ENCODE data around the gene BMP7. TPM values are rescaled to one million over a fixed set of nuclear protein-coding genes. Genes with fewer than 3 reads are reported as not detected.

The BMP7 gene
- total RNA-seq, 4 donors from 2014 or later = 34.0 to 113 (median 80.2) TPM

DNA sequence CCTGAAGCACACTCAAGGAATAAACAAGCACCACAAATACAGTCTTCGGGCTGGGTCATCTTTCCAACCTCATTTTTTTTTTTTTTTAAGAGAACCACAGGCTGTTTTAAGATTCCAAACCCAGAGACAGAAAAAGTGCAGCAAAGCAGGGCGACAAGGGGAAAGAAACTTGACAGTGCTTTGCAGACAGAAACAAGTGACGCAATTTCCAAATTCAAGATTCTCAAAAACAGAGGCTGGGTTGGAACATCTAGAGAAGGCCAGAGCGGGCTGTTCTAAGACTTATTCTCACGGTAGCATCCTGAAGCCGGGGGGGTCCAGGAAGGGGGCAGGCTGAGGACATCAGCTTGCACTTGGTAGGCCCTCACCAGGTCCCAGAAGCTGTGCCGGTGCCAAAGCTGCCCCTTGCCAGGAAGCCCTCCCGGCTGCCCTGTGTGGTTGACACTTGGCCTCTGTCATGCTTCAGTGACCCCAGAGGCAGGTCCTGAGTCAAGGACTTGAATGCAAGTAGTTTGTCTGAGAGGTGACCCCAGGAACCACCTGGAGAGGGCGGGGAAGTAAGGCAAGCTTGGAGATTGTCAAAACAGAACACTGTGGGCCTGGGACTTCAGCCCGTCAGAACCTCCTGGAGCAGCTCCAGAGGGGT lies 50.5 kb downstream of the BMP7 start:
- peak overlapping the region; percentile 19 to 66 (median 55) for H3K27ac ChIP-seq
- H3K36me3 ChIP-seq = no peaks in the 10 kb centered on the region
- H3K4me3 ChIP-seq (replicated peaks in 1 of 3) = no peak overlapping the region
- peaks cover 9 to 26% of the 10 kb centered on the region in 2 donors for H3K4me1 ChIP-seq
- TF ChIP-seq, protein P1, sequence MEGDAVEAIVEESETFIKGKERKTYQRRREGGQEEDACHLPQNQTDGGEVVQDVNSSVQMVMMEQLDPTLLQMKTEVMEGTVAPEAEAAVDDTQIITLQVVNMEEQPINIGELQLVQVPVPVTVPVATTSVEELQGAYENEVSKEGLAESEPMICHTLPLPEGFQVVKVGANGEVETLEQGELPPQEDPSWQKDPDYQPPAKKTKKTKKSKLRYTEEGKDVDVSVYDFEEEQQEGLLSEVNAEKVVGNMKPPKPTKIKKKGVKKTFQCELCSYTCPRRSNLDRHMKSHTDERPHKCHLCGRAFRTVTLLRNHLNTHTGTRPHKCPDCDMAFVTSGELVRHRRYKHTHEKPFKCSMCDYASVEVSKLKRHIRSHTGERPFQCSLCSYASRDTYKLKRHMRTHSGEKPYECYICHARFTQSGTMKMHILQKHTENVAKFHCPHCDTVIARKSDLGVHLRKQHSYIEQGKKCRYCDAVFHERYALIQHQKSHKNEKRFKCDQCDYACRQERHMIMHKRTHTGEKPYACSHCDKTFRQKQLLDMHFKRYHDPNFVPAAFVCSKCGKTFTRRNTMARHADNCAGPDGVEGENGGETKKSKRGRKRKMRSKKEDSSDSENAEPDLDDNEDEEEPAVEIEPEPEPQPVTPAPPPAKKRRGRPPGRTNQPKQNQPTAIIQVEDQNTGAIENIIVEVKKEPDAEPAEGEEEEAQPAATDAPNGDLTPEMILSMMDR (IDR thresholded peaks at IDR 0.05) = no peak
- TF ChIP-seq POLR2A (IDR thresholded peaks at IDR 0.05) = no peak
- no peaks in the 10 kb centered on the region for H3K27me3 ChIP-seq
- H3K9me3 ChIP-seq = no peaks in the 10 kb centered on the region
- DNase-seq = peak; percentile 70 to 73
- 53 to 64% methylated on average over 7 to 10 of the region's 10 CpGs for WGBS, 2 donors
- intact Hi-C loops (cut with DNase I) = no loop called here

DNA sequence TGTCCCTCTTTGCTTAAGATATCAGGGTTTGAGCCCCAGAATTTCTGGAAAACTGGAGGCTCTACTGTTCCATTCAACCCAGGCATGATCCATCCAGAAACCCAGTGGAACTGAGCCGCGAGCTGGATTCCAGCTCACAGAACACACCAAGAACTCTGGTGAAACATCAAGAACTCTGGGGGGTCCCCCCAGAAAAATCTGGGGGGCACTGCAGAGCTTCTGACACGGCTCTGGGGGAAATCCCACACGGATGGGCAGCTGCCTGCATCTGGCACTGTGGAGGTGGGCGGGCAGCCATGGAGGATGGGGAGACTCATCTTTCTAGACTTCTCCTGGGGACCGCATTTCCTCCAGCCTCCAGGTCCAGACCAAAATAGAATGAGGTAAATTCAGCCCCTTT lies 51.0 kb downstream of the BMP7 start:
- intact Hi-C loops (cut with DNase I) = no loop called here

DNA sequence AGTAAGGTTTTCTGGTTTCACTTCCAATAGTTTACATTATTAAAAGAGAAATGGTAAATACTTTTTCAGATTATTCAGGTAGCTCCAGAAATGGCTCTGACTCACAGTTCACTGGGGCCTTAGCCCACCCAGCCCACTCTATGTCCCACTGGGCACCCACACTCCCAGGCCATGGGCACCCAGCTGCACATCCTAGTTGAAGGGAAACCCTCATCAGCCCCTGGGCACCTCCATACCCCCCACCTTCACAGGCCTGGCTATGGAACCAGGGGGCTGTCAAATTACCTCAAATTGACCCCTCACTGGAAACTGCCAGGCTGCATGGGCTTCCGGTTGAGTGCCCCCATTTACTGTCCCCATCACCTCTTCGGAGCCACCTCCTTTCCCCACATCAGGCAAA lies 51.5 kb downstream of the BMP7 start:
- Histone ChIP-seq H3K4me3 (replicated peaks in 1 of 3) (no peak overlapping the region), H3K36me3 (no peaks in the 10 kb centered on the region), H3K27me3 (no peaks in the 10 kb centered on the region), H3K4me1 (peaks cover 9 to 26% of the 10 kb centered on the region in 2 donors), H3K27ac (peak overlapping the region in 1 of 3 donors; percentile 66), H3K9me3 (no peaks in the 10 kb centered on the region)
- TF ChIP-seq, protein P1 (IDR thresholded peaks at IDR 0.05) = no peak
- TF ChIP-seq POLR2A (IDR thresholded peaks at IDR 0.05) = no peak
- 92 to 93% methylated on average over 2 of the region's 2 CpGs for WGBS, 2 donors
- no peak for DNase-seq
- intact Hi-C loops (cut with DNase I) = no loop called here

More for the DNA sequence above, 51.0 kb downstream of the BMP7 start:
- no peaks in the 10 kb centered on the region for H3K36me3 ChIP-seq
- peak overlapping the region in 2 of 3 donors; percentile 55 to 66 for H3K27ac ChIP-seq
- H3K4me1 ChIP-seq = peaks cover 9 to 26% of the 10 kb centered on the region in 2 donors
- no peak overlapping the region for H3K4me3 ChIP-seq (replicated peaks in 1 of 3)
- WGBS, 2 donors = 91 to 94% methylated on average over 6 of the region's 6 CpGs
- TF ChIP-seq, protein P1 (IDR thresholded peaks at IDR 0.05) = no peak
- no peak for TF ChIP-seq POLR2A (IDR thresholded peaks at IDR 0.05)
- DNase-seq = no peak
- H3K27me3 ChIP-seq = no peaks in the 10 kb centered on the region
- H3K9me3 ChIP-seq = no peaks in the 10 kb centered on the region

DNA sequence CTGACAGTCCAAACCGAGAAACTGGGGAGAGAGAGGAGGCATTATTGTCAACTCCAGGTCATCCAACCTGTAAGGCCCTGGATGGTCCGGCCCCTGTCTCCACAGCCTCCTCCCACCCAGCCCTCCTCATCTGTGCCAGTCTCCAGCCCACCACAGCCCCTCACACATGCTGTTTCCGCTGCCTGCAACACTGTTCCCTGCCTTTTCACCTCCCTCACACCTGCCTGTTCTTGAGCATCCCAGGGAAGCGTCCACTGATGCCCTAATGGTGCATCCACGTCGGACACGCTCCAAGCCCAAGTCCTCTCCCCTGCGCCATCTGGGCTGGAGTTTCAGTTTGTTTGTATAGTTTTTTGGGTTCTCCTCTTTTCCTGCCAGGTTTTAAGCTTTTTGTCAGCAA lies 52.0 kb downstream of the BMP7 start:
- Histone ChIP-seq H3K36me3 (no peaks in the 10 kb centered on the region), H3K27ac (no peak overlapping the region), H3K27me3 (no peaks in the 10 kb centered on the region), H3K4me1 (peaks cover 9 to 26% of the 10 kb centered on the region in 2 donors), H3K9me3 (no peaks in the 10 kb centered on the region), H3K4me3 (replicated peaks in 1 of 3) (no peak overlapping the region)
- TF ChIP-seq POLR2A (IDR thresholded peaks at IDR 0.05) = no peak
- TF ChIP-seq, protein P1 (IDR thresholded peaks at IDR 0.05) = no peak
- 93 to 95% methylated on average over 8 of the region's 8 CpGs for WGBS, 2 donors
- no peak for DNase-seq
- intact Hi-C loops (cut with DNase I) = no loop called here

DNA sequence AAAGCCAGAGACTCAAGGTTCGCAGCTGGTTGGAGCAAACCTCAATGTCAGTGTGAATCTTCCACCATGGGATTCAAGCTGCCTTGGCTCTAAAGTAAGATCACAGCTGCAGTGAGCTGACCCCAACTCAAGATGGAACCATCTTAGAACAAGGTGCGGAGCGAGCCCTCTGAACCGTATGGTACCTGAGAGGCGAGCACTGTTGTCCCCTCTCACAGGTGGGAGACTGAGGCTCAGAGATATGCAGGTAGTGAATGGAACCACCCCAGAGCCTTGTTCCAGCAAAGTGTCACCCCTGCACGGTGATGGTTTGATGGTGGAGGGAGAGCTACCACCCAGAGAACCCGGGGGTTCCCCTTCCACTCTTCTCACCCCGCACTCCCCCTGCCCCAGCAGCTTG lies 52.5 kb downstream of the BMP7 start:
- WGBS, 2 donors = 88 to 92% methylated on average over 5 to 8 of the region's 8 CpGs
- no peak overlapping the region for H3K27ac ChIP-seq
- peaks cover 9 to 26% of the 10 kb centered on the region in 2 donors for H3K4me1 ChIP-seq
- TF ChIP-seq, protein P1 (IDR thresholded peaks at IDR 0.05) = no peak
- no peak for TF ChIP-seq POLR2A (IDR thresholded peaks at IDR 0.05)
- no peak for DNase-seq
- intact Hi-C loops (cut with DNase I) = no loop called here
- H3K9me3 ChIP-seq = no peaks in the 10 kb centered on the region
- no peaks in the 10 kb centered on the region for H3K27me3 ChIP-seq
- H3K36me3 ChIP-seq = no peaks in the 10 kb centered on the region
- no peak overlapping the region for H3K4me3 ChIP-seq (replicated peaks in 1 of 3)

Data from thyroid gland (tissue), 4 donors.